T-helper 1 cell treated with Interleukin-12 subunit alpha and Interleukin-12 subunit beta and Interleukin-4 antibody, amounts not matched to agents 30 ng/mL and 1 ng/mL, for 36 hours (primary cell): ENCODE measurements around the gene TRA2B. TPM values are rescaled to one million over a fixed set of nuclear protein-coding genes. Genes with fewer than 3 reads are reported as not detected.

ENCODE experiments used
- intact Hi-C: fragments of 100-400 bp; cut with micrococcal nuclease; formaldehyde crosslinking; loops from one replicate; pipeline ENCODE4 v1.15.1; 2024
- total RNA-seq: library from RNA; stranded (reverse); gene quantifications from 2 replicates; pipeline ENCODE4 v1.2.3, GENCODE V29; 2022

Gene TRA2B
- 232 and 235 TPM in 2 replicates for total RNA-seq

- intact Hi-C loops, result loop anchor here (1.0 to 10.0 kb wide), 18 partner anchors 113 to 1864 kb away; partner anchors contain the start of genes DNAJB11, EIF4A2, EIF4G1 and ETV5
These were observed at the start of gene TRA2B for GRCh38 chr3:185937689-185938374. TRA2B (minus strand) TSS chr3:185938014; CDS start chr3:185937860, 154 bp downstream.

- intact Hi-C loops, result no loop called here
These were observed 48.5 kb upstream of the TRA2B start for GRCh38 chr3:185986198-185986777.

GRCh38 chr3:185984203-185984602 lies 46.4 kb upstream of the TRA2B start:
- intact Hi-C loops, result loop anchor here (5.0 kb wide), 1 partner anchor 83 kb away; no protein-coding TSS in a partner anchor

DNA sequence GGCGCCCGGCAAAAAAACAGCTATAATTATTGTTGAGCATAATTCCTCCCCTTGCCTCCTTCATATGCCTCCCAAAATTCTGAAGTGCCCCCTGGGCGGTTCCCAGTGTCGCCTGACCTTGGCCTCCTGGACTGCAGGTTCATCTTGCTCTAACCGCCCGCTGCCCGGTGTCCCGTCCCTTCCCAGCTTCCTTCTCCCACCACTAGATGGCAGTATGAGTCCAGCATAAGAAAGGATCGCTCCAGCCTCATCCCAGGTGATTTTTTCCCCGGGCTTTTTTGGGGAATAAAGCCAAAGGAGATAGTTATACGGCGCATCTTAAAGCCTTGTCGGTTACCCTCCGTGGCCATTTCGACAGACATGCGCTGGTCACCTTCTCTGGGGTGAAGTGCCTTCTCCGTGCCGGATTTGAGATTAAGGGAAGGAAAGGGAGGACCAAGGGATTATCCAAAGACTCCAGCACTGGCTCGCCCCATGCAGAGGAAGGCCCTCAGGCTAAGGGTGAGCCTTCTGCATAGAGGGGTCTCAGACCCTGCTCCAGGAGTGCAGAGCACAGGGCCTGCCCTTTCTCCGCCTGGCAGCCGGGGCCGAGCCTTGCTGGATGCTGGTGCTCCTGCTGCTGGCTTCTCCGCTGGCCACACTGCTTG lies 45.8 kb upstream of the TRA2B start:
- intact Hi-C loops, result loop anchor here (1.0 to 5.0 kb wide), 6 partner anchors 84 to 634 kb away; no protein-coding TSS in a partner anchor

- intact Hi-C loops, result loop anchor here (1.0 to 5.0 kb wide), 6 partner anchors 85 to 635 kb away; no protein-coding TSS in a partner anchor
These were observed 44.8 kb upstream of the TRA2B start for GRCh38 chr3:185982632-185983031.

DNA sequence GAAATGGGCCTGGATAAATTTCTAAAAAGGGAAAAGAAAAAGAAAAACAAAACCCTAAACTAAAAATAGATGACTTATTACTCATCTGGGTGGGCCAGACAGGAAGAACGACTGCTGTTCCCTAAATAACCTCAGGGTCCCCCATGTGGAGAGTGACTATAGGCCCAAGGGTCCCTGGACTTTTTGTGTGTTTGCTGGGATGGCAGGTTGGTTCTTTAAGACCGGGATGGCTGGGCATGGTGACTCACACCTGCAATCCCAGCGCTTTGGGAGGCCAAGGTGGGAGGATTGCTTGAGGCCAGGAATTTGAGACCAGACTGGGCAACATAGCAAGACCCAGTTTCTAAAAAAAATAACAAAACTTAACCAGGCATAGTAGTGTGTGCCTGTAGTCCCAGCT lies 43.8 kb upstream of the TRA2B start:
- intact Hi-C loops, result loop anchor here (5.0 kb wide), 1 partner anchor 86 kb away; no protein-coding TSS in a partner anchor

- intact Hi-C loops, result loop anchor here (5.0 to 10.0 kb wide), 2 partner anchors 88 to 1185 kb away; no protein-coding TSS in a partner anchor
These were observed 41.9 kb upstream of the TRA2B start for GRCh38 chr3:185979721-185980121.

- intact Hi-C loops, result loop anchor here (10.0 kb wide), 1 partner anchor 1186 kb away; no protein-coding TSS in a partner anchor
These were observed 40.7 kb upstream of the TRA2B start for GRCh38 chr3:185978516-185978915.

DNA sequence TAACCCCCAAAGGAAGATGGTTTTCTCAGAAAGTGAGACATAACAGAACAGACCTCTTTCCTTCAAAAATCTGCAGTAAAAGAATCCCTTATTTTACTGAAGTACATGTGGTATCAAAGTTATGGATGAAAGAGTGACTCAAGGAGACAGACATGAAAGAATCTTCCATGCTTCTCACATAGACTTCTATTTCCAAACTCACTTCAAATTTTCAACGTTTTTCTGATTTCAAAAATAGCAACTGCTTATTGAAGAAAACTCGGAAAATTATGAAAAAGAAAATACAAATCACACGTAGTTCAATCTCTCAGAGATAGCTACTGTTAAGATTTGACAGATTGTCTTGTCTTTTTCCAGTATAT lies 39.8 kb upstream of the TRA2B start:
- intact Hi-C loops, result loop anchor here (1.0 to 10.0 kb wide), 8 partner anchors 34 to 1187 kb away; partner anchors contain the start of gene ETV5

DNA sequence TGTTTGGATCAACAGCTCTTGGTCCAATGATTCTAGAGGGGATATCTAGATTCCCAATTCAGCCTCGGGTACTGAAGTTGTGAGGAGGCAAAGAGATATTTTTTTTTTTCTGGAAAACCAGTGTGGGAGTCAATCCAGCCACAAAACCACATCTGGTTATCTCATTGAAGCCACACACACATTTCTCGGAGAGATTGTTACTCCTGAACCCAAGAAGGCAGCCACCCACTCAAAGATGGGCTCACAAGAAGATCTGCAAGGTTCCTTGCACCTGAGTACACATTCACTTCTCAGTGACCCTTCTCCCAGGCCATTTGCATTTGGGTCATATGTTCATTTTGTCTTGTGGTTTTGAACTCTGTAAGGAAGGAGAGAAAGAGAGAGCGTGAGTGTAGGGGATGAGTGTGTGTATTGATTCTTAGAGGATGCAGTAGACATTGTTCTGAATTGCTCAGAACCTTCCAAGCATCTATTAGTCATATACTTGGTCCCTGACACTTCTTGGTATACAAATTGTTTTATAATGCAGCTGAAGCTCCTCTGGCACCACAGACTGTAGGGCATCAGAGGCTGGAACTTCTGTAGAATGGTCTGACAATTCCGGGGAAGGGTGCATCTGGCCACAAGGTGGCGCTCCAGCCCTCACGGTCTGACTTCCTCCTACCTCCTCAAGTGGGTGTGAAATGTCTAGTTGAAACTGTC lies 39.3 kb upstream of the TRA2B start:
- intact Hi-C loops, result loop anchor here (1.0 to 10.0 kb wide), 8 partner anchors 34 to 1188 kb away; partner anchors contain the start of gene ETV5

- intact Hi-C loops, result loop anchor here (2.0 to 10.0 kb wide), 2 partner anchors 845 to 1189 kb away; no protein-coding TSS in a partner anchor
These were observed 38.3 kb upstream of the TRA2B start for GRCh38 chr3:185976100-185976499.

- intact Hi-C loops, result loop anchor here (10.0 kb wide), 1 partner anchor 1193 kb away; no protein-coding TSS in a partner anchor
These were observed 33.8 kb upstream of the TRA2B start for GRCh38 chr3:185971579-185971978.

DNA sequence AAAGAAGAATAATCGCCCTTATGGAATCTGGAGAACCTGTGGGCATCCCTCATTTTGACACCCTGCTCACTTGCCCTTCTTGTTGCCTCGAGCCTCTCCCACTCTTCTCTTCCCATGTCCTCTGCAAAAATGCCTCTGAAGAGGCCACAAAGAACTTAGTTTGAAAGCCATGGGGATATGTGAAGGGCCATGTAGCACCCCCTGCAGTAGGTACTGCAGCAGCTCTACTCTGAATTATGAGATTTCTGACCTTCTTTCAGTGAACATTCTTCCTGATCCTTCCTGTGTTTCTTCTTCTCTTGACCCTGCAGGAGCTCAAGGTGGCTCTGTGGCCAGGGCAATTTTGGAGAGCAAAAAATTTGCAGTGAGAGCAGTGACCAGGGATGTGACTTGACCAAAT lies 30.4 kb upstream of the TRA2B start:
- intact Hi-C loops, result no loop called here

GRCh38 chr3:185966655-185967054 lies 28.8 kb upstream of the TRA2B start:
- intact Hi-C loops, result no loop called here

DNA sequence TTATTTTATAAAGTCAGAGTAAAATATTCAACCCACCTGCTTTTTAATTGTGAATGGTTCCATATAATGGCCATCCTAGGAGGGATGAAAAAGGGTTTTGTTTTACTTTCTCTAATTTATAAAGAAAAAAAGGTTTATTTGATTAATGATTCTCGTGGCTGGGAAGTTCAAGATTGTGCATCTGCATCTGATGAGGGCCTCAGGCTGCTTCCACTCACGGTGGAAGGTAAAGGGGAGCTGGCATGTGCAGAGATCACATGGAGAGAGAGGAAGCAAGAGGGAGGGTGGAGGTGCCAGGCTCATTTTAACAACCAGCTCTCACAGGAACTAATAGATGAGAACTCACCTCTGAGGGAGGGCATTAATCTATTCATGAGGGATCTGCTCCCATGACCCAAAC lies 27.7 kb upstream of the TRA2B start:
- intact Hi-C loops, result no loop called here

DNA sequence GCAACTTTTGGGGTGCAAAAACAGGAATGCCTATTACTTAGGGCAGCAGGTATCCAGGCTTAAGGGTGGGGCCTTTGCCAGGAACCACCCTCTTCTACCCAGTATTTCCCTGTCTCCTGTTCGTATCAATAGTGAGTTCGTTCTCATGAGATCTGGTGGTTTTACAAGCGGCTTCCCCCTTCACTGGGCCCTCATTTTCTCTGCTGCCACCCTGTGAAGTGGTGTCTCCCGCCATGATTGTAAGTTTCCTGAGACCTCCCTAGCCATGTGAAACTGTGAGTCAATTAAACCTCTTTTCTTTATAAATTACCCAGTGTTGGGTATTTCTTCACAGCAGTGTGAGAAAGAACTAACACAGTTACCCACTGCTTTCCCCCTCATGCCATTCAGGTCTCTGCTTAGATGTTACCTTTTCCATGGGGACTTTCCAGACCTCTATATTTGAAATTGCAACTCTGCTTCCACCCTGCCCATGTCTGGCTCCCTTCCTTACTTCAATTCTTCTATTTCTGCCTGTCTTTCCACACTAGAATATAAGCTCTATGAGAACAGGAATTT lies 23.9 kb upstream of the TRA2B start:
- intact Hi-C loops, result loop anchor here (2.0 kb wide), 1 partner anchor 19 kb away; no protein-coding TSS in a partner anchor

DNA sequence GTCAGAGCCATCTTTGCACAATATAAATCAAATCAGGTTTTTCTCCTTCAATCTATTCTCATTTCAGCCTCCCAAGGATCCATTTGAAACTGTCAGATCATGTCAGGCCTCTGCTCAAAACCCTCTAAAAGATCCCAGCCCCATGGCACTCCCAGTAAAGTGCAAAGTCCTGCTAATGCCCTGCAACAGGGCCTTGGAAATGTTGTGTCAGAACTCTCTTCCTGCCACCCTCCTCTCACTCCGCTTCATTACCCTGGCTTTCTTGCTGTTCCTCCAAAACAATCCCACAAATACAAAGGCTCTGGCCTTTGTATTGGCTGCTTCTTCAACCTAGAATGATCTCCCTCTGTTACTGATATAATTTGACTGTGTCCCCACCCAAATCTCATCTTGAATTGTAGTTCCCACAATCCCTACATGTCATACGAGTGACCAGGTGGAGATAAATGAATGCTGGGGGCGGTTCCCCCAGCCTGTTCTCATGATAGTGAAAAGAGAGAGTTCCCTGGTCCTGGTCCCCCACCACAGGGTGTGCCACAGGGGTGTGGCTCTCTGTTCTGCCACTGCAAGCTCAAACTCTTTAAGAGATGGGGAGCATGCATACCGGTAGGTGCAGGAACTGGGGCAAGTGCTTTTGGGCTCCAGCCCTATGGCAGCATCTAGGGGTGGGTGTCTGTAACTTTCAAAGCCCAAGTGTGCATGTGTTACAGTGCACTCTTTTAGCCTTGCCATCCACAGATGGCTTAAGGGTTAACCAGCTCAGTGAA lies 22.9 kb upstream of the TRA2B start:
- intact Hi-C loops, result loop anchor here (2.0 kb wide), 1 partner anchor 18 kb away; no protein-coding TSS in a partner anchor

DNA sequence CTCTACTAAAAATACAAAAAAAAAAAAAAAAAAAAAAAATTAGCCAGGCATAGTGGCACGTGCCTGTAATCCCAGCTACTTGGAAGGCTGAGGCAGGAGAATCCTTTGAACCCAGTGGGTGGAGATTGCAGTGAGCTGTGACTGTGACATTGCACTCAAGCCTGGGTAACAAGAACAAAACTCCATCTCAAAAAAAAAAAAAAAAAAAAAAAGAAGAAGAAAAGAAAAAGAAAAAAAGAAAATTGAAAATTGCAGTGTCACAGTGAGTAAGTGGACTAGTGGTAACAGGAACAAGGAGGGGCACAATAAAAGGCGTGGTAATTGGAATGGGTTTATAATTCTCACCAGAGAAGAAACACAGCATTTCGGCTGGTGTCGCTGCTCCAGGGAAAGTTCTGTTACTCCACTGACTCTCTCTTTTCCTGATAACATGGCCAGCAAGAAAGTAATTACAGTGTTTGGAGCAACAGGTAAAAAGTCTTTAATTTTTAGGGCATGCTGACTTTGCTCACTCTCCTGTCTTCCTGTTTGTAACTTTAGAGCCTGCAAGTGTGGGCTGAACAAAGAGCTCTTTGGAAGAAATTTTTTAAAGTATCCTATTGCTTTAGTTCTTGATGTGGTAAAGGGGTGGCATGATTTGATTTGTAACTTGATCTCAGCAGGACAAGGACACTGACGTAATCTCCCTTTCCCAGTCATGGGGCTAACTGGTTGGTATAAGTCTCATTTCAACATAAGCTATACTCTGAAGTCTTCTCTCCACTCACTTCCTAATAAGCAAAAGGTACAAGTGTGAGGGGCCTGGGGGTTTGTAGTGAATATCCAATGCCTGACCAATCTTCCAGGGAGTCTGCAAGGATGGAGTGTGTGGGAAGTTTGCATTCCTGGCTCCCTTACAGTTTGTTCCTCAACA lies 22.1 kb upstream of the TRA2B start:
- intact Hi-C loops, result loop anchor here (2.0 kb wide), 1 partner anchor 17 kb away; no protein-coding TSS in a partner anchor

- intact Hi-C loops, result no loop called here
These were observed 20.8 kb upstream of the TRA2B start for GRCh38 chr3:185958626-185959025.
